ENCODE data around the gene FAM240A. TPM values are rescaled to one million over a fixed set of nuclear protein-coding genes. Genes with fewer than 3 reads are reported as not detected.
"Not testable (repeated sequence)": the region's sequence is repeated elsewhere in the genome, so short reads cannot be mapped to it uniquely, and the experiment has no call there.

The FAM240A gene
- polyA plus RNA-seq, 4 donors, result 0.08 to 0.26 (median 0.17) TPM; not detected in 1

- no peak for DNase-seq (ENCODE audit: low read depth in 4 of 4, low spot score in 3 of 4)
These were observed 26.3 kb upstream of the FAM240A start for GRCh38 chr3:46585799-46586693.

GRCh38 chr3:46586738-46587246 is 25.5 kb upstream of the FAM240A start:
- no peak for DNase-seq (ENCODE audit: low read depth in 4 of 4, low spot score in 3 of 4)

- not testable (repeated sequence) for DNase-seq (ENCODE audit: low read depth in 4 of 4, low spot score in 3 of 4)
These were observed 25.1 kb upstream of the FAM240A start for GRCh38 chr3:46587268-46587667.

- no peak for DNase-seq (ENCODE audit: low read depth in 4 of 4, low spot score in 3 of 4)
These were observed 19.0 kb upstream of the FAM240A start for GRCh38 chr3:46593274-46593862.

GRCh38 chr3:46593979-46594378 is 18.3 kb upstream of the FAM240A start:
- DNase-seq (ENCODE audit: low read depth in 4 of 4, low spot score in 3 of 4), result no peak

- DNase-seq (ENCODE audit: low read depth in 4 of 4, low spot score in 3 of 4), result no peak
These were observed 17.6 kb upstream of the FAM240A start for GRCh38 chr3:46594723-46595122.

GRCh38 chr3:46595819-46596314 is 16.5 kb upstream of the FAM240A start:
- no peak for DNase-seq (ENCODE audit: low read depth in 4 of 4, low spot score in 3 of 4)

- no peak for DNase-seq (ENCODE audit: low read depth in 4 of 4, low spot score in 3 of 4)
These were observed 12.7 kb upstream of the FAM240A start for GRCh38 chr3:46599590-46599989.

GRCh38 chr3:46603446-46604046 is 8.8 kb upstream of the FAM240A start:
- DNase-seq (ENCODE audit: low read depth in 4 of 4, low spot score in 3 of 4), result no peak

- no peak for DNase-seq (ENCODE audit: low read depth in 4 of 4, low spot score in 3 of 4)
These were observed 8.2 kb upstream of the FAM240A start for GRCh38 chr3:46604127-46604526.

- no peak for DNase-seq (ENCODE audit: low read depth in 4 of 4, low spot score in 3 of 4)
These were observed 4.7 kb upstream of the FAM240A start for GRCh38 chr3:46607603-46608028.

- no peak for DNase-seq (ENCODE audit: low read depth in 4 of 4, low spot score in 3 of 4)
These were observed 3.1 kb upstream of the FAM240A start for GRCh38 chr3:46609212-46609721.

- DNase-seq (ENCODE audit: low read depth in 4 of 4, low spot score in 3 of 4), result no peak
These were observed 2.2 kb upstream of the FAM240A start for GRCh38 chr3:46609944-46610722.

- DNase-seq (ENCODE audit: low read depth in 4 of 4, low spot score in 3 of 4), result no peak
These were observed 1.1 kb downstream of the FAM240A start for GRCh38 chr3:46613313-46614005.

GRCh38 chr3:46614431-46614830 is 2.1 kb downstream of the FAM240A start:
- DNase-seq (ENCODE audit: low read depth in 4 of 4, low spot score in 3 of 4), result no peak

- no peak for DNase-seq (ENCODE audit: low read depth in 4 of 4, low spot score in 3 of 4)
These were observed 2.9 kb downstream of the FAM240A start for GRCh38 chr3:46615050-46615775.

GRCh38 chr3:46615976-46616375 is 3.7 kb downstream of the FAM240A start:
- DNase-seq (ENCODE audit: low read depth in 4 of 4, low spot score in 3 of 4), result no peak

- DNase-seq (ENCODE audit: low read depth in 4 of 4, low spot score in 3 of 4), result no peak
These were observed 5.6 kb downstream of the FAM240A start for GRCh38 chr3:46617941-46618340.

Data from right renal pelvis (tissue), 4 donors.